H1 (cell line): ENCODE data around the gene GMEB2.

Experiments used
- CEBPB ChIP-seq: IDR thresholded peaks from 2 replicates; pipeline ENCODE4 v1.6.1; 2012; ENCODE audit warnings: low read depth, low read length
- EZH2 ChIP-seq: fragments of 200-600 bp; sonication (generic); IDR thresholded peaks from 2 replicates; pipeline ENCODE4 v1.7.1; 2012; ENCODE audit warnings: low read depth, mild to moderate bottlenecking, moderate library complexity, low read length, inconsistent platforms; ENCODE audit not compliant: severe bottlenecking
- POLR2A ChIP-seq, 2 experiments: IDR thresholded peaks; 1 replicate in 1 of 2; 2 replicates in 1 of 2; pipeline ENCODE4 v1.6.1; 2011; ENCODE audit warnings: low read depth in 2 of 2, low read length in 2 of 2, mild to moderate bottlenecking in 2 of 2; ENCODE audit errors: control extremely low read depth in 1 of 2
- RFX5 ChIP-seq: IDR thresholded peaks from 2 replicates; pipeline ENCODE4 v1.6.1; 2011; ENCODE audit warnings: low read depth, low read length, improper control_type of control experiment, borderline replicate concordance
- SUZ12 ChIP-seq: fragments of 200-600 bp; sonication (generic); IDR thresholded peaks from 2 replicates; pipeline ENCODE4 v1.6.1; 2012; ENCODE audit warnings: mild to moderate bottlenecking, inconsistent platforms, low read length, moderate library complexity, mixed read lengths
- TAF1 ChIP-seq: IDR thresholded peaks from 2 replicates; pipeline ENCODE4 v1.6.1; 2011; ENCODE audit warnings: mild to moderate bottlenecking, low read depth, low read length
- ZNF274 ChIP-seq: IDR thresholded peaks from 2 replicates; pipeline ENCODE4 v1.7.0; 2012; ENCODE audit warnings: low read length, borderline replicate concordance; ENCODE audit errors: extremely low read depth
- TF ChIP-seq, protein P1 (sequence below), 3 experiments: IDR thresholded peaks; 1 replicate in 2 of 3; 2 replicates in 1 of 3; pipeline versions ENCODE4 v1.5.1 to v1.6.1; 2011; ENCODE audit warnings: low read length in 3 of 3, mild to moderate bottlenecking in 3 of 3, inconsistent platforms in 2 of 3, low read depth in 1 of 3, moderate library complexity in 1 of 3; ENCODE audit not compliant: insufficient read depth in 1 of 3; ENCODE audit errors: control extremely low read depth in 1 of 3

DNA sequence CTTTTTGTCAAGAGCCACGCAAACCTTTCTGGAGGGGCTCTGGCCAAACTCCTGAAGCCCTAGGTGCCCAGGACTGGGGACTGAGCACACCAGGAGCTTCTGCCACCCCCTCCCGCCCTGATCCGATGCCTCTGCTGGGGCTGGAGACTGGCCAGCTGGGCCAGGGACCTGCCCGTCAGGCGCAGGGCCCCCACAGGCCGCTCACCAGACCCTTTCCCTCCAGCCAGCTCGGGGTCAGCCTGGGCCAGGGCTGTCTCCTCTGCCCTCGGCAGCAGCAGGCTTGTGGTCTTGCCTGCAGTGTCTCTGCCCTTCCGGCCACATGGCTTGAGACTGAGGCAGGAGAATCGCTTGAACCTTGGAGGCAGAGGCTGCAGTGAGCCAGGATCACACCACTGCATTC is 45.8 kb upstream of the GMEB2 start:
- no peak for TF ChIP-seq EZH2
- TF ChIP-seq, protein P1, sequence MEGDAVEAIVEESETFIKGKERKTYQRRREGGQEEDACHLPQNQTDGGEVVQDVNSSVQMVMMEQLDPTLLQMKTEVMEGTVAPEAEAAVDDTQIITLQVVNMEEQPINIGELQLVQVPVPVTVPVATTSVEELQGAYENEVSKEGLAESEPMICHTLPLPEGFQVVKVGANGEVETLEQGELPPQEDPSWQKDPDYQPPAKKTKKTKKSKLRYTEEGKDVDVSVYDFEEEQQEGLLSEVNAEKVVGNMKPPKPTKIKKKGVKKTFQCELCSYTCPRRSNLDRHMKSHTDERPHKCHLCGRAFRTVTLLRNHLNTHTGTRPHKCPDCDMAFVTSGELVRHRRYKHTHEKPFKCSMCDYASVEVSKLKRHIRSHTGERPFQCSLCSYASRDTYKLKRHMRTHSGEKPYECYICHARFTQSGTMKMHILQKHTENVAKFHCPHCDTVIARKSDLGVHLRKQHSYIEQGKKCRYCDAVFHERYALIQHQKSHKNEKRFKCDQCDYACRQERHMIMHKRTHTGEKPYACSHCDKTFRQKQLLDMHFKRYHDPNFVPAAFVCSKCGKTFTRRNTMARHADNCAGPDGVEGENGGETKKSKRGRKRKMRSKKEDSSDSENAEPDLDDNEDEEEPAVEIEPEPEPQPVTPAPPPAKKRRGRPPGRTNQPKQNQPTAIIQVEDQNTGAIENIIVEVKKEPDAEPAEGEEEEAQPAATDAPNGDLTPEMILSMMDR (IDR thresholded peaks at IDR 0.05; ENCODE audit: control extremely low read depth in 1 of 3, insufficient read depth in 1 of 3, low read depth in 1 of 3, low read length in 3 of 3) = no peak
- TF ChIP-seq POLR2A (IDR thresholded peaks at IDR 0.05; ENCODE audit: control extremely low read depth in 1 of 2, low read depth in 2 of 2, low read length in 2 of 2) = no peak
- TF ChIP-seq ZNF274 = no peak
- no peak for TF ChIP-seq CEBPB
- no peak for TF ChIP-seq RFX5
- TF ChIP-seq TAF1 = no peak
- TF ChIP-seq SUZ12 = no peak
